TTC549 (cell line): ENCODE data around the gene SLC25A1.
"Not testable (repeated sequence)": the region's sequence is repeated elsewhere in the genome, so short reads cannot be mapped to it uniquely, and the experiment has no call there.

Source experiments
- FAIRE-seq: peaks from 2 replicates; lab custom pipeline; 2012; peaks lifted over from hg19 to GRCh38; lab: Jason Lieb, UNC

Gene SLC25A1

DNA sequence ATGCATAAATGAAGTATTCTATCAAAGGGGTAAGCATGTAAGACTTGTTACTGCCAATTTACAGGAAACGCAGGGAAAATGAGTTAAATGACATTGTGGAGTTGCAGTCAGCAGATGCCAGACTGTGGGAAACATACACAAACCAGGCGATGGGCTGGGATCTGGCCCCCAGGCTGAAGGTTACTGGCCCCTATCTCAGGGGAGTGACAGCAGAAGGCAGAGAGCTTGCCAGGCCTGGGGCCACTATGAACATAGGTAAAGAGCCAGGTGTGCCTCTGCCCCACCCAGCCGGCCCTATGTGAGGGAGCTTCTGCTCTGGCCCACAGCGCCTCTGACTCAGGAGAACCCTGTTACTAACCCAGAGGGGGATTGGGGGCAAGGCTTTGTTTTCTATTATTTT, 26.1 kb upstream of the SLC25A1 start:
- FAIRE-seq = no peak

DNA sequence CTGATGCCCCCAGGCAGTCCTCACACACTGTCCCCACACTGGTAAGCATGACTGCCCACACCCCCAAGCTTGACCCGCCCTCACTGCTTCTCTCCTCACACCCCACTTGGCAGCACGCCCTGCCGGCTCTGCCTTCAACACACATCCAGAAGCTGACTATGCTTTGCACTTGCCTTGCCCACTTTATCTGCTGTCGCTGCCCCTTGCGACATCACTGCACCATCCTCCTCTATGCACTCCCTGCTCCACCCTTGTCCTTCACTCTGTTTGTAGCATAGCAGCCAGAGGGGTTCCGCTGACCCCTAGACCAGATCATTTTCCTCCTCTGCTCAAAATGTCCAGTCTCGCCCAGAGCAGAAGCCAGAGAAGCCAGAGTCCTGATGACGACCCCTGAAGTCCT, 25.3 kb upstream of the SLC25A1 start:
- no peak for FAIRE-seq

- FAIRE-seq = not testable (repeated sequence)
Measured at GRCh38 chr22:19202799-19203186, 24.3 kb upstream of the SLC25A1 start.

- FAIRE-seq = no peak
Measured at GRCh38 chr22:19201869-19202798, 23.6 kb upstream of the SLC25A1 start.

DNA sequence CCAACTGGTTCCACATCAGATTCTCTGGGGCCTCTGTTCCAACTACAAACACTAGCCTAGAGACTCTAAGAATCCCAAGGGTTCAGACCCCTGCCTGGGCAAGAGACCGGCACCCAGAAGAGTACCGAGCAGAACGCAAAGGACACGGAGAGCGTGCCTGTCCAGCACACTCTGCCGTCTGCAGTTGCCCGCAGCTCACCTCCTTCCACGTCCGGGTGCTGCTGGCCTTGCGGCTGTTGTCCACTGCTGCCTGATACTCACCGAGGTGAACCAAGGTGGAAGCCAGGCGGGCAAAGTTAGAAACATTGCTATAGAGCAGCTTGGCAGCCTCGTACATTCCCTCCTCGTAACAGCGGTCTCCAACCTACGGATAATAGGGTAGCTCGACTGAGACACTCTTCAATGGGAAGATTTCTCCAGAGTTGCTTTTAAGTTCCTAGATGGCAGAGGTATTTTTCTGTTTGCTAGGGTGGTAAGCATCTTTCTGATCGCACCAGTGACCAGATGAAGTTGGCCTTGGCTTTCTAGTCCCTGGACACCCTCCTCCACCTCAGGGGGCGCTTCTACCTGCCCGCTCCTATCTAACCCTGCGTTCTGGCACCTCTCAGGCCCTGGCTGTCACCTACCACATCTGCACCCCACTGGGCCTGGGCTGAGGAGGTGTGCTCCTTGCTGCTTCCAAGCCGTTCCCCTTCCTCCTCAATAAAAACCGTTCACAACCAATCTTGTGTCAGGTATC, 22.8 kb upstream of the SLC25A1 start:
- no peak for FAIRE-seq

GRCh38 chr22:19199479-19199878, 20.9 kb upstream of the SLC25A1 start:
- FAIRE-seq = no peak

- FAIRE-seq = no peak
Measured at GRCh38 chr22:19197997-19198865, 19.7 kb upstream of the SLC25A1 start.

- FAIRE-seq = no peak
Measured at GRCh38 chr22:19196841-19197612, 18.5 kb upstream of the SLC25A1 start.

GRCh38 chr22:19195796-19196731, 17.5 kb upstream of the SLC25A1 start:
- FAIRE-seq = no peak

DNA sequence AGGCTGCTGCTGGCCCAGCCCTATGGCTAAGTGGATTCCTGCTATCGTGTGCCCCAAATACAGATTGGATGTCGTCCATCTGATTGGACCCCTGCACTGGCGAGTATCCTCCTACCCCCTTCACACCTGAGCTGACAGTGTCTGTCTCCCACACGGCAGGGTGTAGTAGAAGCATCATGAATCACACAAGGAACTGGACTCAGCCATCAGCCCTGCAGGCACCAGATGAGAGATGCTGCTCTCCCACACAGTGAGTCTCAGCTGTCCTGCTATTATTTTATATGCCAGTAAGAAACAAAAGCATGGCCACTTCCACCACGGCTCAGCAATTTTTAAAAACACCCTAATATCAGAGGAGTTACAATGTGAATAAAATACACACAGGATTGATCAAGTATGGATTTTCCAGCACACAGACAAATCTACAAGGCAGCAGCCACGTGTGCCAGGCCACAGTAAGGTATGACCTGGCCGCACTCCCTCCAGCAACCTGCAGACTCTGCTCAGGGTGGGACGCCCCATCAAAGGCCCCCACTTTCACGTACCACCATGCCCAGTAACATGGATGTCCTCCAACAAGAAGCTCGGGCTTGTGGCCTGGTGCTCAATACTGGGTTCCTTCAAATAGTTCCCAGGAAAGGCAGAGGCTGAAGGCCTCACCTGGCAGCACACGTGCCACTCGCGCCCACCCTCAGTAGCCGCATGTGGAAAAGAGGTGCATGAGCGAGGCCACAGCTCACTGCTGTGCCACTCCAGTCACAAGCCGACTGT, 16.4 kb upstream of the SLC25A1 start:
- no peak for FAIRE-seq

DNA sequence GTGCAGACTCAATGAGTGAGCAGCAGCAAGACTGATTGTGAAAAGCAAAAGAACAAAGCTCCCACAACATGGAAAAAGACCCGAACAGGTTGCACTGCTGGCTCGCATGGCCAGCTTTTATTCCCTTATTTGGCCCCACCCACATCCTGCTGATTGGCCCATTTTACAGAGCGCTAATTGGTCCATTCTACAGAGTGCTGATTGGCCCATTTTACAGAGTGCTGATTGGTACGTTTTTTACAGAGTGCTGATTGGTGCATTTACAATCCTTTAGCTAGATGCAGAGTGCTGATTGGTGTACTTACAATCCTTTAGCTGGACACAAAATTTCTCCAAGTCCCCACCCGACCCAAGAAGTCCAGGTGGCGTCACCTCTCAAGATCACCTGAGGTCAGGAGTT, 15.3 kb upstream of the SLC25A1 start:
- FAIRE-seq = no peak

- no peak for FAIRE-seq
Measured at GRCh38 chr22:19187716-19188563, 9.4 kb upstream of the SLC25A1 start.

DNA sequence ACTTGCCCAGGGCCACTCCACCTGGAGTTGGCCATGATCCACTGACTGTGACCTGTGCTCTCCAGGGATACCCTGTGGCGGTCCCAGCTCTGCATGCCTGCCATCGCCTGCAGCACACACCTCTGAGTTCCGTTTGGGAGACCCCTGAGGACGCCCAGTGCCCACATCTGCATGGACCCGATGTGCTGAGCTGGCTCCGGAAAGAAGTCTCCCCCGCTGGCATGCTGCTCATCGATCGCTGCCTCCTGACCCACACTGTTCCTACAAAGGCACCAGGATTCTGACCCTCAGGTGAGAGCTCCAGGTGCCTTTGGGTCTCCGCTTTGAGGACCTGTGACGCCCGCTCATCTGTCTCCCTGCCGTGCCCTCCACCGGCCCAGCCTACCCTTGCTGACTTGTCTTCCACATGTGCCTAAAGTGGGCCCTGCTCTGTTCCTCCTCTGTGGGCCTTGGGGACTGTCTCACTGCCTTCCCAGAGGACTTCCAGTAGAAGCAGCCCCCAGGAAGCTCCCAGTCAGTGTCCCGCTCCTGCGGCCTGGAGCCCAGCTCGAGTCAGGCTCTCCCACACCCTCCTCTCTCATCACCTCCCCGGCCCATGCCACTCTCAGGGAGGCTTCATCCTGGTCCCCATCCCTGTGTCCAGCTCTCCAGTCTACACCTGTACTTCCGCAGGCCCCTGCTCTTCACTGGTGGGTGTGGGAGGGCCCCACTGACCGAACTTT, 5.9 kb upstream of the SLC25A1 start:
- FAIRE-seq = no peak

- FAIRE-seq = no peak
Measured at GRCh38 chr22:19183216-19183615, 4.7 kb upstream of the SLC25A1 start.

GRCh38 chr22:19182472-19183157, 4.1 kb upstream of the SLC25A1 start:
- no peak for FAIRE-seq

DNA sequence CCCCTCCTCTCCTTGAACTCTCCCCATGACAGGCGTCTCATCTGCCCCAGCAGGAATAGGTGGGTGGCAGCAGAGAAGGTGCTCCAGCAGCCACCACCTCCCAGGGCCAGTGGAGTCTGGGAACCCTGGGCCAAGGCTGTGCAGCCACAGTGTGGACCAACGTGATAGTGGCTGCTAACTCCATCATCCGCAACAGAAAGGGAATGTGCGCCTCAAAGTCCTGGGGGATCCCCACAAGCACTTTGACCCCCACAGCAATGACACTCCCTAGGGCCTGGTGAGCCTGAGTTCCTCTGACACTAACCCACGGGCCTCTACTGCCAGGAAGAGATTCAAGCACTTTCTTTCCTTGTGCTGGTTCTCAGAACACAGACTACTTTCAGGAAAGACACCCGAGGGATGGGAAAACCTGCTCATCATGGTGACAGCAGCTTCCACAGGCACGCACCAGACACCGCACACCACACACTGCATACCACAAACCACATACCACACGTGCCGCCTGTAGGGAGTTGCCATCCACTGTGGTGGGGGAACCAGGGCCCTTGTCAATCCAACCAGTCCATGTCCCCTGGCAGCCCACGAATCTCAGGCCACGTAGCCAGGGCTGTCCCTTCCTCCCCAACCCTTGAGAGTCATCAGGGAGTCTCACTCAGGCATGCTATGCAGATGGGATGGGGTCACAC, 3.4 kb upstream of the SLC25A1 start:
- no peak for FAIRE-seq
